Activated CD4-positive, CD25-positive, alpha-beta regulatory T cell treated with anti-CD3 and anti-CD28 coated beads, Interleukin-2, amount 50 U/mL, for 16 hours (primary cell): ENCODE results near the gene WRAP53.

Experiments used
- DNase-seq: peaks from one replicate; pipeline ENCODE4 v3.0.0-alpha.2; 2020; ENCODE audit warnings: low read depth, low spot score

Gene WRAP53

GRCh38 chr17:7740481-7741001 lies 52.3 kb downstream of the WRAP53 start:
- DNase-seq = no peak

- no peak for DNase-seq
Measured at GRCh38 chr17:7742729-7743128, 54.5 kb downstream of the WRAP53 start.

- no peak for DNase-seq
Measured at GRCh38 chr17:7744416-7744815, 56.1 kb downstream of the WRAP53 start.

GRCh38 chr17:7745748-7746470 lies 57.6 kb downstream of the WRAP53 start:
- DNase-seq = no peak

- DNase-seq = no peak
Measured at GRCh38 chr17:7747635-7748071, 59.4 kb downstream of the WRAP53 start.

GRCh38 chr17:7748076-7748775 lies 59.9 kb downstream of the WRAP53 start:
- DNase-seq = no peak

- no peak for DNase-seq
Measured at GRCh38 chr17:7750321-7750821, 62.1 kb downstream of the WRAP53 start.
